ENCODE measurements around the gene GDI1.

GDI1 gene

GRCh38 chrX:154462396-154462795, 25.4 kb downstream of the GDI1 start:
- CTCF ChIA-PET: interaction anchor here (0.9 to 2.0 kb wide), 2 partner anchors 89 to 570 kb away, joined by 3 to 5 read pairs; no protein-coding TSS in a partner anchor
- Histone ChIP-seq H3K4me3 (ENCODE audit: low read depth, low read length) (no peak overlapping the region), H3K9me3 (ENCODE audit: control insufficient read depth, insufficient read depth, low read depth, low read length) (no peaks in the 10 kb centered on the region), H3K36me3 (ENCODE audit: control insufficient read depth in 2 of 2, insufficient read depth in 1 of 2, low read length in 2 of 2) (peaks cover 0 to 70% of the 10 kb centered on the region in 2 experiments; a peak in 1 of 3 replicates), H3K27ac (ENCODE audit: extremely low read depth, low read depth, low read length) (no peak overlapping the region), H3K4me1 (ENCODE audit: control insufficient read depth, insufficient read depth, low read length) (no peaks in the 10 kb centered on the region)
- no peak for TF ChIP-seq ZBTB49 (tag by site-specific recombination; IDR thresholded peaks at IDR 0.05; ENCODE audit: low read depth)
- TF ChIP-seq ZNF704 (tag by site-specific recombination; IDR thresholded peaks at IDR 0.05): no peak
- TF ChIP-seq KLF17 (tag by site-specific recombination; IDR thresholded peaks at IDR 0.05): no peak
- no peak for TF ChIP-seq BCL6B (tag by site-specific recombination; IDR thresholded peaks at IDR 0.05)
- TF ChIP-seq ZNF571 (tag by site-specific recombination; IDR thresholded peaks at IDR 0.05): no peak
- no peak for TF ChIP-seq ZNF133 (tag by site-specific recombination; IDR thresholded peaks at IDR 0.05)
- no peak for TF ChIP-seq ZNF548 (tag by site-specific recombination; IDR thresholded peaks at IDR 0.05)
- TF ChIP-seq ZEB2 (tag by site-specific recombination; IDR thresholded peaks at IDR 0.05): no peak
- no peak for TF ChIP-seq ZNF148 (tag by site-specific recombination; IDR thresholded peaks at IDR 0.05; ENCODE audit: borderline replicate concordance)
- no peak for TF ChIP-seq ZNF785 (tag by site-specific recombination; IDR thresholded peaks at IDR 0.05)
- TF ChIP-seq ZNF302 (tag by site-specific recombination; IDR thresholded peaks at IDR 0.05; ENCODE audit: low read depth): no peak
- no peak for TF ChIP-seq KLF10 (tag by site-specific recombination; IDR thresholded peaks at IDR 0.05)
- TF ChIP-seq ZNF280C (tag by site-specific recombination; IDR thresholded peaks at IDR 0.05): no peak
- TF ChIP-seq PRDM6 (tag by site-specific recombination; IDR thresholded peaks at IDR 0.05): no peak
- no peak for TF ChIP-seq ZNF248 (tag by site-specific recombination; IDR thresholded peaks at IDR 0.05)
- no peak for TF ChIP-seq ZNF140 (tag by site-specific recombination; IDR thresholded peaks at IDR 0.05)
- POLR2A ChIA-PET: interaction anchor here (0.9 kb wide), 1 partner anchor 10 kb away, joined by 3 read pairs; no protein-coding TSS in a partner anchor

All from HEK293 (cell line).